Endothelial cell of umbilical vein (primary cell): ENCODE results near the gene GCM1.

Experiments used
- CTCF ChIP-seq, 2 donors: IDR thresholded peaks; 1 replicate in 1 of 2; 2 replicates in 1 of 2; pipeline ENCODE4 v1.5.1; 2011; ENCODE audit warnings: low read length in 2 of 2, mild to moderate bottlenecking in 2 of 2, moderate library complexity in 2 of 2, control low read depth in 1 of 2, inconsistent platforms in 1 of 2, low read depth in 1 of 2; ENCODE audit not compliant: insufficient read depth in 1 of 2; ENCODE audit errors: extremely low read depth in 1 of 2
- EZH2 ChIP-seq: IDR thresholded peaks from 2 replicates; pipeline ENCODE4 v1.6.1; 2012; ENCODE audit warnings: borderline replicate concordance, low read depth, mild to moderate bottlenecking, moderate library complexity, low read length, inconsistent platforms; ENCODE audit not compliant: severe bottlenecking
- FOS ChIP-seq: IDR thresholded peaks from 2 replicates; pipeline ENCODE4 v1.6.1; 2011; ENCODE audit warnings: mild to moderate bottlenecking, low read length, moderate library complexity, borderline replicate concordance; ENCODE audit not compliant: insufficient read depth
- GATA2 ChIP-seq: IDR thresholded peaks from 2 replicates; pipeline ENCODE4 v1.7.0; 2011; ENCODE audit warnings: low read depth, mild to moderate bottlenecking, moderate library complexity, mixed read lengths, low read length; ENCODE audit not compliant: insufficient read length, insufficient read depth
- JUN ChIP-seq: IDR thresholded peaks from 2 replicates; pipeline ENCODE4 v1.6.1; 2011; ENCODE audit warnings: borderline replicate concordance, low read depth; ENCODE audit not compliant: insufficient read length, insufficient read depth
- MAX ChIP-seq: IDR thresholded peaks from 2 replicates; pipeline ENCODE4 v1.6.1; 2011; ENCODE audit not compliant: insufficient read depth, insufficient read length
- MYC ChIP-seq: IDR thresholded peaks from one replicate; pipeline ENCODE4 v1.6.1; 2011; ENCODE audit warnings: mild to moderate bottlenecking, low read depth, low read length
- POLR2A ChIP-seq: IDR thresholded peaks from 2 replicates; pipeline ENCODE4 v1.6.1; 2012; ENCODE audit warnings: low read depth, mild to moderate bottlenecking, control low read depth, low read length
- POLR2AphosphoS5 ChIP-seq: IDR thresholded peaks from 2 replicates; pipeline ENCODE4 v1.6.1; 2012; ENCODE audit warnings: low read depth, mild to moderate bottlenecking, control low read depth, low read length, moderate library complexity; ENCODE audit not compliant: insufficient read depth

- TF ChIP-seq CTCF (IDR thresholded peaks at IDR 0.05; ENCODE audit: extremely low read depth in 1 of 2, insufficient read depth in 1 of 2, low read depth in 1 of 2, low read length in 2 of 2): no peak
- no peak for TF ChIP-seq POLR2A
- no peak for TF ChIP-seq EZH2
- TF ChIP-seq MAX: no peak
- TF ChIP-seq FOS: no peak
- no peak for TF ChIP-seq POLR2AphosphoS5
- no peak for TF ChIP-seq GATA2
- no peak for TF ChIP-seq MYC
- TF ChIP-seq JUN: no peak
Observed at GRCh38 chr6:53089948-53090347, 58.7 kb downstream of the GCM1 start.
